T47D (cell line): ENCODE results near the gene CASP5.
"Not testable (repeated sequence)": the region's sequence is repeated elsewhere in the genome, so short reads cannot be mapped to it uniquely, and the experiment has no call there.

ENCODE experiments used
- DNase-seq, 2 experiments: peaks; one replicate each; pipeline versions ENCODE4 v3.0.0 to v3.0.0-alpha.2; 2011 to 2012; ENCODE audit warnings: low read depth in 1 of 2, low spot score in 1 of 2
- JUND ChIP-seq: IDR thresholded peaks from 2 replicates; pipeline ENCODE4 v1.6.1; 2012; ENCODE audit warnings: low read depth
- in situ Hi-C: cut with HindIII; loops from 2 replicates; pipeline ENCODE4 v1.10.0; 2016; ENCODE audit warnings: low sequenced_read_pairs, low pct_unique_long_range_greater_than_20kb

The CASP5 gene

DNA sequence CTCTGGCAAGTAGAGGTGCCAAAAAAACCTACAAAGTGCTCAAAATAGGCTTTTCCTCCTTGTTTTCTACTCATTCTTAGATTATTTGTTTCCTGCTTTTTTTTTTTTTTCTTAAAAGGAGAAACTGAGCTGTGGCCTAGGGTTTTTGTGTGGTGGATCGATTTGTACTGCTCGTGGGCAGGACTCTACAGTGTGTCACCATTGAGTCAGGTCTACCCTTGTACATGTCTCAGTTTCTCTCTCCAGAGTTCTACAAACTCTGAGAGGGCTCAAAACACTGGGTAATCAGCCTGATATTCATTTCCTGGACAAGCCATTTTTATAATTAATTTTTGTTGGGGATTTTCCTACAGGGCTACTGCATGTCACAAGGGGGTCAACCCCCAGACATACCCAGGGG is 49.4 kb downstream of the CASP5 start:
- DNase-seq: no peak
- in situ Hi-C loops: no loop called here
- no peak for TF ChIP-seq JUND

DNA sequence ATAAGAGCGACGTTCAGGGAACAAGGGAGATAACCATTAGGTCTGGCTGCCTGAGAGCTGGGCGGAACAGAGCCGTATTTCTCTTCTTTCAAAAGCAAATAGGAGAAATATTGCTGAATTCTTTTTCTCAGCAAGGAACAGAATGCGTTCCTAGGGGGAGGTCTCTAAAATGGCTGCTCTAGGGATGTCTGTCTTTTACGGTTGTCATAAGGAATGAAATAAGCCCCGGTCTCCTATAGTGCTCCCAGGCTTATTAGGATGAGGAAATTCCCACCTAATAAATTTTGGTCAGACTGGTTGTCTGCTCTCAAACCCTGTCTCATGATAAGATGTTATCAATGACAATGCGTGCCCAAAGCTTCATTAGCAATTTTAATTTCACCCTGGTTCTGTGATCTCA is 50.0 kb downstream of the CASP5 start:
- in situ Hi-C loops: not testable (repeated sequence)
- DNase-seq: peak in 1 of 2 experiments; percentile 20

DNA sequence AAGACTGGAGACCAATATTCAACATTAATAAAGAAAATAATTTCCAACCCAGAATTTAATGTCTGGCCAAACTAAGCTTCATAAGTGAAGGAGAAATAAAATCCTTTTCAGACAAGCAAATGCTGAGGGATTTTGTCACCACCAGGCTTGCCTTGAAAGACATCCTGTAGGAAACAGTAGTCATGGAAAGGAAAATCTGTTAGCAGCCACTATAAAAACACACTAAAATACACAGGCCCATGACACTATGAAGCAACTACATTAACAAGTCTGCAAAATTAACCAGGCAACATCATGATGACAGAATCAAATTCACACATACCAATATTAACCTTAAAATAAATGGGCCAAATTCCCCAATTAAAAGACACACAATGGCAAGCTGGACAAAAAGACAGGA is 52.2 kb downstream of the CASP5 start:
- no peak for DNase-seq
- no peak for TF ChIP-seq JUND
- in situ Hi-C loops: no loop called here

DNA sequence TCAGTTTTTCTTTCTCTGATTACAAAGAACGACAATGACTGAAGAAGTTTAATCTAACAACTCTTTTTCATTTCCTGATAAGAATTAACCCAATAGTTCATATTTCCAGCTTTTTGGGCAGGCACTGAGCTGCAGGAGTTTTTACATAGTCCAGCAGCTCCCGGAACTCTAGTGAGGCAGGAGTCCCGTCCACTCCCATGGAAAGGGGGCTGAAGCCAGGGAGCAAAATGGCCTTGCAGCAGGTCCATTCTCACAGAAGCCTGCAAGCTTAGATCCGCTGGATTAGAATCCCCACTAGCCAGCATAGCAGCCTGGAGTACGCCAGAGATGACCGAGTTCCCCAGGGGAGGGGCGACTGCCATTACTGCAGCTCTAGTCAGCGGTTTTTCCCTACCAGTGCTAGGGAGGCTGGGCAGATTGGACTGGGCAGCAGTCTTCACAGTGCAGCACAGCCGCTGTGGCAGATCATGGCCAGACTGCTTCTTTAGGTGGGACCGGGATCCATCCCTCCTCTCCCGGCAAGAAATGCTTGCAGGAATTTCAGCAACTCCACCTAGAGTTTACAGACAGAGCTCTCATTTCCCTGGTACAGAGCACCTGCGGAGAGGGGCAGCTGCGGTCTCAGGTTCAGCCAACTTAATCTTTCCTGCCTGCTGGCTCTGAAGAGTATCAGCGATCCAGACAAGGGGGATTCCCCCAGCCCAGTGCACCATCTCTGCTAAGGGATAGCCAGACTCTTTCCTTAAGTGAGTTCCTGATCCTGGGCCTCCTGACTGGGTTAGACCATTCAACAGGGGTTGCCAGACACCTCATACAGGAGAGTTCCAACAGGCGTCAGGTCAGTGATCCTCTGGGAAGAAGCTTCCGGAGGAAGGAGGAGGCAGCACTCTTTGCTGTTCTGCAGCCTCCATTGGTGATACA is 53.9 kb downstream of the CASP5 start:
- in situ Hi-C loops: no loop called here
- no peak for TF ChIP-seq JUND
- DNase-seq: peak in 1 of 2 experiments; percentile 32

DNA sequence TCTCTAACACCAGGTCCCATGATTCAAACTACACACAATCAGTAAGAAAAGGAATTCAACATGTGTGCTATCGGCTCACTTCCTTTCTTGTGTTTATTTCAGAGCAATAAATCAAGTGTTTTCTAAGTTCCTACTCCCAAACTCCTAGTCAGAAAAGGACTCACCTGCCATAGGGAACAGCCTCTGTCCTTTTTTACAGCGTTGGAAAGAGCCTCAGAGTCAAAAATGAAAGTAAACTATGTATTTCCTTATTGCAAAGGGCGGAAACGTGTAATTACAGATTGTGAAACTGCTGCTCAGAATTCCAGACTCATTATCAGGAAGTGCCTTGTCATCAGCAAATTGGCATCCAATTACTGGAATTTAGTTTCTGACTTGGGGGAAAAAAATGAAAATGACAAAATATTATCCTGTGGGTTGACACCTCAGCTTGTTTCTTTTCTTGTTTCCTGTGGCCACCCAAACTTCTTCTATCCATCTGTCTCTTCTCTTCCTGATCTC is 54.6 kb downstream of the CASP5 start, which contains the start of gene CASP4:
CASP4 (minus strand) TSS at position 220 of the 501 bp plus-strand sequence; CDS start at position 171, 49 bp downstream.
- peak in 1 of 2 experiments; percentile 69 for DNase-seq
- in situ Hi-C loops: no loop called here
- no peak for TF ChIP-seq JUND

DNA sequence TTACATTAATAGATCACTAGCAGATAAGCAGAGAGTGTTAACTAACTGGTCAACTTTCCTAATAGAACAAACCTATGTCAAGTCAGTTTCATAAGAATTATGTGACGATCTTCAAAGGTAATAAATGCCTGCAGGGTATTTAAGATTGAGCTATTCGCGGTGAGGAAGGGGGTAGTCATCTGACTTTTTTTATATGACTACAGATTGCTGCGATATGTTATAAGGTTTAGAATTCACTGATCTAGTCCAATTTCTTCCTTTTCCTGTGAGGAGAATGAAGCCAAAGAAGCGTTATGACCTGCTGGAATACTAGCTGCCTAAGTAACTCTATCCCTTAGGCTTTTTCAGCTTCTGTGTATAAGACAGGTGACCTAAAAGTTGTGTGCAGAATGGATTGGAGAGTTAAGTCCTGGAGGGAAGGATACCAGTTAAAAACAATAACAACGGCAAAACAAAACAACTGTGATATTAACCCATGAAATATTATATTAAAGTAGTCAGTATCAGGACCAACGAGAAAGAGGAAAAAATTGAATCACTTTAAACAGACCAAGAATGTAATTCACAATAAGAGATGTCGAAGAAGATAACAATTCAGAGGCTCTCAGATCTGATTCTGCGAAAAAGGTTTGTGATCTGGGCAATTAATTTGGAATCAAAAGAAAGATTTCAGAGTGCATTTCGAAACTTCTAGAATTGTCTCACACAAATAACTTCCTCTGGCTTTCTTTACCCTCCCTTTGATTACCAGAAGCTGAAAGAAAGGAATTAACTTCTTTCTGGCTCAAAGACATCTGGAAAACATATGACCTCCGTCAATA is 55.2 kb downstream of the CASP5 start:
- in situ Hi-C loops: no loop called here

DNA sequence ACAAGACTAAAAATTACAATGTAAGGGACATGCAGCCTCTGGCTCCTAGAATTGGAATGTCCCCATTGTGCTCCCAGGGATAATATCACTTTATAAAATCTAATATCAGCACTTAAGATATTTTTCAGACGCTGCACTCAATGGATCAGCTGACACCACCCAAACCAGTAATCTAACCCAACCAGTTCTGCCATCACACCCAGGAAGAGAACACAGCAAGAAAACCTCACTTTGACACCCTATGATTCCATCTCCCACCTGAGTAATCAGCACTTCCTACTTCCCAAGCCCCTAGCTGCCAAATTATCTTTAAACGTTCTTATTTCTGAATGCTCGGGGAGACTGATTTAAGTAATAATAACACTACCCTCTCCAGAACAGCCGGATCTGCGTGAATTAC is 57.2 kb downstream of the CASP5 start:
- in situ Hi-C loops: no loop called here
- TF ChIP-seq JUND: no peak
- DNase-seq: no peak

More for the DNA sequence above, 55.2 kb downstream of the CASP5 start:
- DNase-seq: peak in 1 of 2 experiments; percentile 28
- TF ChIP-seq JUND: no peak

DNA sequence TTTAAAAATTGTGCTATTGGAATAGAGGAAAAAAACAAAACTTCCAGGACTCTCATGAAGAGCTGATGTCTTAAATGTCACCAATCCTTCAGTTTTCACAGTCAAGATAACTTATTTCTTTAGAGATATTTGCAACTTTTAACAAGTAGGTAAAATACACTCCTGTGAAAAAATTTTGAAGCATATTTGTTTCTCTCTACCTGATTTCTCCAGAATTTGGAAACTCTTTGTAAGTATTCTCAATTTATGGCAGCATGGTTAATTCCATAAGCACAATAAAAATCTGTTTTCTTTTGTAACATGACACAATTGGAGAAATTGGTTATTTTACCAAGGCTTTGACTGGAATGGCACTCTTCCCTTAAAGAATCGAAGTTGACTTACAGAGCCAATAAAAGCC is 58.7 kb downstream of the CASP5 start:
- in situ Hi-C loops: no loop called here
- no peak for DNase-seq
- no peak for TF ChIP-seq JUND

DNA sequence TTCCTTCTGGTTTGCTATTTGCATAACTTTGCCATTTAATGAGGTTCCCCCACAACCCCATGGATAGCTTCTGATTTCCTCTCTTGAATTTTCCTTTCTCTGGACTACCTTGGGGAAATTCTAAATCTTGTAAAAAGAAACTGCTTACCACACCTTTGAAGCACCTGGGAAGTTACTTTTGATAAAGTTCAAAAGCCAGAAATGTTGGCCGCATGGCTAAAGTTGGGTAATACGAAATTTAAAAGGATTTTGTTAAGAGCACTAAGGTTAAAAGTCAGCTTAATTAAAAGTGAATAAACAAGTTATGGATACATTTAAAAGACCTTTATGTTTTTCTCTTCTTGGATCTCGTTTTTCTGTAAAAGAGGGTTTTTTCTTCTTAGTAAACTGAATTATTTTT is 60.1 kb downstream of the CASP5 start:
- in situ Hi-C loops: no loop called here
- no peak for TF ChIP-seq JUND
- no peak for DNase-seq

DNA sequence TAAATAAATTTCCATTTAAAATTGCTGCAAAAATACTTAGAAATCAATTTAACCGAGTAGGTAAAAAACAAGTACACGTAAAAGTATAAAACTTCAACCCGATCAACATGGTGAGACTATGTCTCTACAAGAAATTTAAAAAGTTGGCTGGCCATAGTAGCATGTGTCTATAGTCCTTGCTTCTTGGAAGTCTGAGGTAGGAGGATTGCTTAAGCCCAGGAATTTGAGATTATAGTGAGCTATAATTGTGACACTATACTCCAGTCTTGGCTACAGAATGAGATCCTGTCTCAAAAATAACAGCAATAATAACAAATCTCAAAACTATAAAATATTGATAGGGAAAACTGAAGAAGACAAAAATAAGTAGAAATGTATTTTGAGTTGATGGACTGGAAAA is 65.7 kb downstream of the CASP5 start:
- DNase-seq: no peak
- TF ChIP-seq JUND: no peak
- in situ Hi-C loops: no loop called here

DNA sequence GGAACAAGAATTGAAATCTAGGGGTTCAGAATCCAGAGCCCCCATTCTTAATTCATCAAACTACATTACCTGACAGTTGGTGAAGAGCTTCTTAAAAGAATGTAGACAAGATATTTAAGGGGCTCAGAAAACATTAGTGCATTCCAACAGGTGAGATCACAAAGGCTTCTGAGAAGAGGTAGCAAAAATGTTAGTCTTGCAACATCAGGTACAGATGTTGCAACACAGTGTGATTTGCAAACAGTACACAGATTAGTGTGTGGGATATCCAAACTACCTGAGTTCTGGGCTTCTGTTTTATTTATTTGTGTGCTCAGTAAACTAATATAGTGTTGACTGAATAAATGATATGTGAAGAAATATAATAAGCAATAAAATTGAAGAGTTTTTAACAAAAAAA is 66.4 kb downstream of the CASP5 start:
- no peak for TF ChIP-seq JUND
- DNase-seq: peak in 1 of 2 experiments; percentile 26
- in situ Hi-C loops: no loop called here

DNA sequence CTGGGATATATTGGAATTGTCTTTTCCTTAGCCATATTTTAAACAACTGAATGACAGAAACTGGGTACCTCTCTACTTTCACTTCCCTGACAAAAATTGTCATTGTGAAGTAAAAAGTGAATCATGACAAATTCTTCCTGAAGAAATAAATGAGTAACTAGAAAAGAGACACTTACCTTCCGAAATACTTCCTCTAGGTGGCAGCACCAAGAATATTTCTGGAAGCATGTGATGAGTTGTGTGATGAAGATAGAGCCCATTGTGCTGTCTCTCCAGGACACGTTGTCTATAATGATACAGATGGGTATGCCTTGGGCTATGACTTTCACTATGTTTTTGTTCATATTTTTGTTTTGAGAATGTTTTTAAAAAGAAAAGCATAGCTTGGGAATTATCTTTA is 76.1 kb downstream of the CASP5 start:
- in situ Hi-C loops: no loop called here
- no peak for TF ChIP-seq JUND
- DNase-seq: peak in 1 of 2 experiments; percentile 72
